Dendritic cell treated with granulocyte-macrophage colony-stimulating factor and Interleukin-4, amounts not matched to agents 40 ng/mL and 50 ng/mL, for 4 days (primary cell): ENCODE data around the gene CTDP1.

Experiments
- H3K27ac Mint-ChIP-seq: one replicate; pipeline ENCODE4 v1.8.0; 2022; ENCODE audit warnings: mild to moderate bottlenecking, mixed read lengths
- H3K27me3 Mint-ChIP-seq: one replicate; pipeline ENCODE4 v1.8.0; 2022; ENCODE audit warnings: mild to moderate bottlenecking, mixed read lengths
- H3K36me3 Mint-ChIP-seq: one replicate; pipeline ENCODE4 v1.8.0; 2022; ENCODE audit warnings: low read depth, mixed read lengths
- H3K4me1 Mint-ChIP-seq: one replicate; pipeline ENCODE4 v1.8.0; 2022; ENCODE audit warnings: low read depth, mixed read lengths
- H3K4me3 Mint-ChIP-seq: one replicate; pipeline ENCODE4 v1.8.0; 2022; ENCODE audit warnings: mild to moderate bottlenecking, moderate library complexity, mixed read lengths
- H3K9me3 Mint-ChIP-seq: one replicate; pipeline ENCODE4 v1.8.0; 2022; ENCODE audit warnings: mixed read lengths
- intact Hi-C: fragments of 100-400 bp; cut with micrococcal nuclease; formaldehyde crosslinking; loops from one replicate; pipeline ENCODE4 v1.15.0; 2022

The CTDP1 gene

GRCh38 chr18:79764131-79764530 is 84.5 kb downstream of the CTDP1 start:
- no peaks in the 10 kb centered on the region for H3K36me3 Mint-ChIP-seq
- H3K27ac Mint-ChIP-seq: no peak overlapping the region
- H3K9me3 Mint-ChIP-seq: peaks cover 13% of the 10 kb centered on the region
- H3K4me1 Mint-ChIP-seq: no peaks in the 10 kb centered on the region
- peaks cover 2% of the 10 kb centered on the region for H3K27me3 Mint-ChIP-seq
- intact Hi-C loops: no loop called here
- no peak overlapping the region for H3K4me3 Mint-ChIP-seq

- no peaks in the 10 kb centered on the region for H3K4me1 Mint-ChIP-seq
- H3K4me3 Mint-ChIP-seq: no peak overlapping the region
- intact Hi-C loops: no loop called here
- H3K27me3 Mint-ChIP-seq: peaks cover 3% of the 10 kb centered on the region
- H3K36me3 Mint-ChIP-seq: no peaks in the 10 kb centered on the region
- H3K9me3 Mint-ChIP-seq: peaks cover 13% of the 10 kb centered on the region
- no peak overlapping the region for H3K27ac Mint-ChIP-seq
Measured at GRCh38 chr18:79765491-79766245, 86.1 kb downstream of the CTDP1 start.

- no peaks in the 10 kb centered on the region for H3K36me3 Mint-ChIP-seq
- intact Hi-C loops: no loop called here
- no peaks in the 10 kb centered on the region for H3K4me1 Mint-ChIP-seq
- H3K9me3 Mint-ChIP-seq: peaks cover 13% of the 10 kb centered on the region
- H3K27me3 Mint-ChIP-seq: peaks cover 3% of the 10 kb centered on the region
- no peak overlapping the region for H3K27ac Mint-ChIP-seq
- no peak overlapping the region for H3K4me3 Mint-ChIP-seq
Measured at GRCh38 chr18:79766308-79766707, 86.7 kb downstream of the CTDP1 start.

GRCh38 chr18:79768745-79769144 is 89.1 kb downstream of the CTDP1 start:
- no peak overlapping the region for H3K27ac Mint-ChIP-seq
- H3K9me3 Mint-ChIP-seq: peaks cover 13% of the 10 kb centered on the region
- H3K36me3 Mint-ChIP-seq: no peaks in the 10 kb centered on the region
- no peak overlapping the region for H3K4me3 Mint-ChIP-seq
- no peaks in the 10 kb centered on the region for H3K4me1 Mint-ChIP-seq
- H3K27me3 Mint-ChIP-seq: peaks cover 7% of the 10 kb centered on the region
- intact Hi-C loops: no loop called here

GRCh38 chr18:79769698-79770500 is 90.3 kb downstream of the CTDP1 start:
- Mint-ChIP-seq H3K4me1 (no peaks in the 10 kb centered on the region), H3K27me3 (peaks cover 9% of the 10 kb centered on the region), H3K27ac (no peak overlapping the region), H3K4me3 (no peak overlapping the region), H3K36me3 (no peaks in the 10 kb centered on the region), H3K9me3 (peaks cover 13% of the 10 kb centered on the region)
- intact Hi-C loops: no loop called here

GRCh38 chr18:79770501-79770815 is 90.9 kb downstream of the CTDP1 start:
- H3K4me1 Mint-ChIP-seq: no peaks in the 10 kb centered on the region
- H3K9me3 Mint-ChIP-seq: peaks cover 13% of the 10 kb centered on the region
- H3K27ac Mint-ChIP-seq: no peak overlapping the region
- H3K36me3 Mint-ChIP-seq: no peaks in the 10 kb centered on the region
- intact Hi-C loops: no loop called here
- H3K4me3 Mint-ChIP-seq: no peak overlapping the region
- H3K27me3 Mint-ChIP-seq: peaks cover 9% of the 10 kb centered on the region

GRCh38 chr18:79770826-79771225 is 91.2 kb downstream of the CTDP1 start:
- H3K4me1 Mint-ChIP-seq: no peaks in the 10 kb centered on the region

GRCh38 chr18:79771446-79772107 is 92.0 kb downstream of the CTDP1 start:
- no peak overlapping the region for H3K27ac Mint-ChIP-seq
- no peaks in the 10 kb centered on the region for H3K36me3 Mint-ChIP-seq
- peaks cover 14% of the 10 kb centered on the region for H3K27me3 Mint-ChIP-seq

More at GRCh38 chr18:79770826-79771225, 91.2 kb downstream of the CTDP1 start:
- peaks cover 13% of the 10 kb centered on the region for H3K9me3 Mint-ChIP-seq
- H3K36me3 Mint-ChIP-seq: no peaks in the 10 kb centered on the region
- peaks cover 11% of the 10 kb centered on the region for H3K27me3 Mint-ChIP-seq
- H3K27ac Mint-ChIP-seq: no peak overlapping the region
- H3K4me3 Mint-ChIP-seq: no peak overlapping the region
- intact Hi-C loops: no loop called here

GRCh38 chr18:79772108-79772864 is 92.7 kb downstream of the CTDP1 start:
- peaks cover 21% of the 10 kb centered on the region for H3K27me3 Mint-ChIP-seq
- H3K4me1 Mint-ChIP-seq: no peaks in the 10 kb centered on the region
- intact Hi-C loops: no loop called here
- H3K27ac Mint-ChIP-seq: no peak overlapping the region
- H3K9me3 Mint-ChIP-seq: peaks cover 10% of the 10 kb centered on the region
- no peak overlapping the region for H3K4me3 Mint-ChIP-seq
- H3K36me3 Mint-ChIP-seq: no peaks in the 10 kb centered on the region

More at GRCh38 chr18:79771446-79772107, 92.0 kb downstream of the CTDP1 start:
- no peaks in the 10 kb centered on the region for H3K4me1 Mint-ChIP-seq
- H3K9me3 Mint-ChIP-seq: peaks cover 13% of the 10 kb centered on the region
- intact Hi-C loops: no loop called here
- no peak overlapping the region for H3K4me3 Mint-ChIP-seq

- intact Hi-C loops: no loop called here
- H3K36me3 Mint-ChIP-seq: no peaks in the 10 kb centered on the region
- H3K9me3 Mint-ChIP-seq: peaks cover 2% of the 10 kb centered on the region
- H3K4me1 Mint-ChIP-seq: no peaks in the 10 kb centered on the region
- peaks cover 26% of the 10 kb centered on the region for H3K27me3 Mint-ChIP-seq
- no peak overlapping the region for H3K27ac Mint-ChIP-seq
- no peak overlapping the region for H3K4me3 Mint-ChIP-seq
Measured at GRCh38 chr18:79772865-79773696, 93.5 kb downstream of the CTDP1 start.

- Mint-ChIP-seq H3K27me3 (peaks cover 33% of the 10 kb centered on the region), H3K4me3 (no peak overlapping the region), H3K36me3 (no peaks in the 10 kb centered on the region), H3K27ac (no peak overlapping the region), H3K9me3 (no peaks in the 10 kb centered on the region), H3K4me1 (no peaks in the 10 kb centered on the region)
- intact Hi-C loops: no loop called here
Measured at GRCh38 chr18:79774111-79774510, 94.5 kb downstream of the CTDP1 start.

GRCh38 chr18:79775441-79776221 is 96.0 kb downstream of the CTDP1 start:
- Mint-ChIP-seq H3K9me3 (no peaks in the 10 kb centered on the region), H3K4me1 (no peaks in the 10 kb centered on the region), H3K27me3 (peaks cover 32% of the 10 kb centered on the region), H3K27ac (no peak overlapping the region), H3K36me3 (no peaks in the 10 kb centered on the region), H3K4me3 (no peak overlapping the region)
- intact Hi-C loops: no loop called here
